Measurements from ENCODE around the gene ATG13.

Gene ATG13

GRCh38 chr11:46609386-46609785, 8.0 kb upstream of the ATG13 start:
- DNase-seq = no peak

- no peak for DNase-seq
Measured at GRCh38 chr11:46611526-46612304, 5.6 kb upstream of the ATG13 start.

DNA sequence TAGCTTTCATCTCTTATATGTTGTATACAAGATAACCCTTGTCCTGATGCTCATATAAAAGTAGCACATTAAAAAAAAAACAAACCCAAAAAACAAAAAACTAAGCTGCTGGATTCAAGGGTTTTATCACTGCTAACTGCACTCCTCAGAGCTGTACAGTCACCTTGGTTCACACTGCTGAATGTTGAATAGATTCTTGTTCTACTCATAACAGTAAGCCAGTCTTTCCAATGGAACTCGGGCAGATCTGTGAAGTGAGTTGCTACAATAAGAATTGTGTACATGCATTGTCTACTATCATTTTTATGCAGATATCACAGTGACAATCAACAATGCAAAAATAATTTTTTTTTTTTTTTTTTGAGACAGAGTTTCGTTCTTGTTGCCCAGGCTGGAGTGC, 5.0 kb upstream of the ATG13 start:
- no peak for DNase-seq

DNA sequence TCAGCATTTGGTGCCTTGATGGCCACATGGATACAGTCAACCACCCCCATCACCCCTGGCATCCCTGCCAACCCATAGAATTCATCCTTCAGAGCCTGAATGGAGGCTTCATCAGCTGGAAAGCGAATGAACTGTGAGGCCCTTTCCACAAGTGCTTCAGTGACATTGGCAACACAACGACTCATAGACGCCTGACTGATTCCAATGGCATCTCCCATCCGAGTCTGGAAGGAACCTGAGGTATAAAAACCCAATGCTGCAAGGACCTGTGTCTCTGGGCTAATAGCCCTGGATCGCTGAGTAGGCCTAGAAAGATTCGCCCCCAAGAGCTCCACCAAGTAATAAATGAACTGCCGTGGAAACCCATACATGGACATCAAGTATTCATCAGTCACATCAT, 1.6 kb upstream of the ATG13 start:
- no peak for DNase-seq

GRCh38 chr11:46616551-46617133, 711 bp upstream of the ATG13 start:
- no peak for DNase-seq

DNA sequence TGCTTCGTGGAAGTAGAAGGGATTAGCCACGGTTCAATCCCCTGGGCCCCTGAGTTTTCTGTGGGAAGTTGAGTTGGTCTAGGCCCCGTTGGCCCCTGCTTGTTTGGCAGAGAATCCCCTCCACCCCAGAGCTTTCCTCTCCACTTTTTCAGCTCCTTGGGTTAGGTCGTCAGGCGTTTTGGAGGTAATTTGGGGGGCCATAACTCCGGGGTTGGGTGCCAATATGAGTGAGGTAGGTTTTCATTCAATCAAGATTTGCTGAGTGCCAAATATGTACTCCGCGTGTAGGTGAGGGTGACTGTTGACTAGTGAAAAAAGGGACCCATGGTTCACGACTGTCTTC, 590 bp downstream of the ATG13 start:
- DNase-seq = no peak

GRCh38 chr11:46618837-46619236, 1.5 kb downstream of the ATG13 start:
- DNase-seq = no peak

DNA sequence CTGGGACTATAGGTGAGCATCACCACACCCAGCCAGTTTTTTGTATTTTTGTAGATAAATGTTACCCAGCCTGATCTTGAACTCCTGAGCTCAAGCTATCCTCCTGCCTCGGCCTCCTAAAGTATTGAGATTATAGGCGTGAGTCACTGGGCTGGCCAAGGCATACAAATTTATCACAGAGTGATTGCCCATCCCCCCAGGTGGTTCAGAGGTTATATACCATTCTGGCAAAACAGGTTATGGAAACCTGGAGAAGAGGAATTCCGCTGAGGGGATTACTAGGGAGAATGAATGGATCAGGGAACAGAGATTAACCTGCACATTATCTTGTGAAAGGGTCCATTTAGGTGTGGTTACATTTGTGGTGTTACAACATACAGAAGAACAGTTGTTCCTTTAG, 8.1 kb downstream of the ATG13 start:
- no peak for DNase-seq

GRCh38 chr11:46628961-46629360, 11.6 kb downstream of the ATG13 start:
- DNase-seq = no peak

DNA sequence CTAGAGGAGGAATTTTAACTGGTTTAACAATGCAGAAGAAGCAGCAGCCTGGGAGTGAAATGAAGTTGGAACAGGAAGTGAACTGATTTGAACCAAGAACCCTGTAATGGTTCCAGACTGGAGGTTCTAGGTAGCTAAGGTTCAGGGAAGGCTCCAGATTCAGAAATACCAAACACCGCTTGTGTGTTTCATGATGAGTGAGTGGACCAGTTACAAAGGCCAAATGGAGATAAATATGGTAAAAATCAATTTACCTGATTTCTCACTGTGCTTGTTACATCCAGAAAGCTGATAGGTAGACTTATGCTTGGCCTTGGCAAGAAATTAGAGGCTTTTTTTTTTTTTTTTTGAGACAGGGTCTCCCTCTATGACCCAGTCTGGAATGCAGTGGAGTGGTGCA, 12.9 kb downstream of the ATG13 start:
- no peak for DNase-seq

DNA sequence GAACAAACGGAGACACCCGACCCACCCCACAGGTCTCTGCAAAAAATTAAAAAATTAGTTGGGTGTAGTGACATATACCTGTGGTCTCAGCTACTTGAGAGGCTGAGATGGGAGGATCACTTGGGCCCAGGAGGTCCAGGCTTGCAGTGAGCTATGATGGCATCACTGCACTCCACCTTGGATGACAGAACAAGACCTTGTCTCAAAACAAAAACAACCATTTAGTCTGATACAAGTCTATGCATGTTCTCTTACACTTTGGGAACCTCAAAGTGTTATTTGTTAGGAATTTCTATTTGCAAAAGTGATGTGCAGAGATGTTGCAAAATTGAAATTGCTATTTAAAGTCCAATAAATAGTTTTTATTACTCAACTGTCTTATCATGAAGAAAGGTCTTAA, 14.3 kb downstream of the ATG13 start:
- no peak for DNase-seq

GRCh38 chr11:46632502-46632901, 15.1 kb downstream of the ATG13 start:
- DNase-seq = no peak

DNA sequence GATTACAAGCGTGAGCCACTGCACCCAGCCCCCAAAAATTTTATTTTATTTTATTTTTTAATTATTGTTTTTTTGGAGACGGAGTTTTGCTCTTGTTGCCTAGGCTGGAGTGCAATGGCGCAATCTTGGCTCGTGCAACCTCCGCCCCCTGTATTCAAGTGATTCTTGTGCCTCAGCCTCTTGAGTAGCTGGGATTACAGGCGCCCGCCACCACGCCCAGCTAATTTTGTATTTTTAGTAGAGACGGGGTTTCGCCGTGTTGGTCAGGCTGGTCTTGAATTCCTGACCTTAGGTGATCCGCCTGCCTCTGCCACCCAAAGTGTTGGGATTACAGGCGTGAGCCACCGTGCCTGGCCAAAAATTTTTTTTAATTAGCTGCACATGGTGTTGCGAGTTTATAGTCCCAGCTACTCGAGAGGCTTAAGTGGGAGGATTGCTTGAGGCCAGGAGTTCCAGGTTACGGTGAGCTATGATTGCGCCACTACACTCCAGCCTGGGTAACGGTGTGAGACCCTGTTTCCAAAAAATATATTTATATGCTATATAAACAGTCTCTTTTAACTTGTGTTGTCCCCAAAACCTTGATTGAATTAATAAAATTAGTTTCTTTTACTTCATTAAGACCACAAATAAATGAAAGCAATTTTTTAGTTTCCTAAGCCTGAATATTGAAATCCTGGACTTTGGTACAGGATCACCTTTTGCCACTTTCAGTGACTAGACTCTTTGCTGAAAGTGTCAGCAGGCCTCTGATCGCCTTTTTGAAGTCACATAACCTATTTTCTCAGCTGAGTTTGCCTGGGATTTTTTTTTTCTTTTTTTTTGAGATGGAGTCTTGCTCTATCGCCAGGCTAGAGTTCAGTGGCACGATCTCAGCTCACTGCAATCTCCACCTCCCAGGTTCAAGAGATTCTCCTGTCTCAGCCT, 16.2 kb downstream of the ATG13 start:
- DNase-seq = no peak

DNA sequence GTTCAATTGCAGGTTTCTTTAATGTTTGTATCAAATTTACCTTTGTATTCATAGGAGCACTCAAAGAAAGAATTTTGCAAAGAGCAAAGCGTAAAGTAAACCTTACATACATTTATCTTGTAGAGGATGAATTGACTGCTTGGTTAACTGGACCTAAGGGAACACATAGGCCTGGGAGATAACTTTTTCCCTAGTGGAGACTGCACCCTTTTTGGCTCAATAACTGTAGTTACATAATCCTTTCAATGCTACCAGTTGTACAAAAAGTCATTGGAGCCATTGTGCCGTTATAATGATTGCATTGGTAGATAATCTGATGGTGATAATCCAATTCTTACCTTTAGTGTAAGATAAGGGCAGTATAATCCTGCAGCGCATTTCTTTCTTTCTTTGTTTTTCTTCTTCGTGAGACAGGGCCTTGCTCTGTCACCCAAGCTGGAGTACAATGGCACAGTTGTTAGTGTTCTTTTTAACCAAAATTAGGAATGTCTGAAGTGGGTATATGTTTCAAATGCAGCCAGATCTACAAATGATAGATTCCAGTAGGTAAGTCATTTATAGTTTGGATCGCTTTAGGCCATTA, 18.3 kb downstream of the ATG13 start:
- no peak for DNase-seq

DNA sequence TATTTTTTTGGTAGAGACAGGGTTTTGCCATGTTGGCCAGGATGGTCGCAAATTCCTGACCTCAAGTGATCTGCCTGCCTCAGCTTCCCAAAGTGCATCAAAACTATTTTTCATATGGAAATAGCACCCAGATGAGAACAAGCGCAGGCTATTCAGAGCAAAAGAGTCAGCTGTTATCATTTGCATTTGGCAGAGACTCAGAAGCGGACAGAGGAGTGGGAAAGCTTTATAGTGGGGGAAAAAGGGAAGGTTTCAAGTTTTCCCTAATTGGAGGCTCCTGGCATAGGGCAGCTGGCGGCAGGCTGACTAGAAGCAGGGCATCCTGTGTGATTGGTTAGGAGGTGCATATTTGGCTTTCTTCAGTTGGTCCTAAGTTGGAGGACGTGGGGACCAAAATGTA, 20.2 kb downstream of the ATG13 start:
- DNase-seq = no peak

- DNase-seq = no peak
Measured at GRCh38 chr11:46639197-46639839, 22.0 kb downstream of the ATG13 start.

DNA sequence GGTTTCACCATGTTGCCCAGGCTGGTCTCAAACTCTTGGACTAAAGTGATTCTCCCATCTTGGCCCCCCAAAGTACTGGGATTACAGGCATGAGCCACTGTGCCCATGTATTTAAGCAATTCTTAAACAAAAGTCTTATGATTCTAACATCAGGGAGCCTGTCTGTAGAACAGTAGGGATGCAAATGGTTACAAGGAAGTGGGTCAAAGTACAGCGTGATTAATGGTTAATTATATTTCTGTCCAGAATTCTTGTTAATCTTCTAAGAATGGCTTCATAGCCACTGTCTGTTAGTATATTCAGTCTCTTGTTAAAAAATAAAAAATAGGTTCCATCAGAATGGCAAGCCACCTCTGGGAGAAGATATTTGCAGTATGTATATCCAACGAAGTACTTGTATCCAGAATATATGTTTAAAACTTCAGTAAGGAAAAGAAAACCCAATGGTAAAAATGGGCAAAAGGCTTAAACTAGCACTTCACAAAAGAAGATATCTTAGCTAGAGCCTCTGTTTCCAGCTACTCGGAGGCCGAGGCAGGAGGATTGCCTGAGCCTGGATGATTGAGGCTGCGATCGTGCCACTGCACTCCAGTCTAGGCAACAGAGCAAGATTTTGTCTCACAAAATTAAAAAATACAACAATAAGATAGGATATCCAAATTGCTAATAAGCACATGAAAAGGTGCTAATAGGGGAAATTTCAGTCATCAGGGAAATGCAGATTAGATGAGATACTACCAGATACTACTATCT, 22.9 kb downstream of the ATG13 start:
- no peak for DNase-seq

- DNase-seq = no peak
Measured at GRCh38 chr11:46641639-46642038, 24.3 kb downstream of the ATG13 start.

DNA sequence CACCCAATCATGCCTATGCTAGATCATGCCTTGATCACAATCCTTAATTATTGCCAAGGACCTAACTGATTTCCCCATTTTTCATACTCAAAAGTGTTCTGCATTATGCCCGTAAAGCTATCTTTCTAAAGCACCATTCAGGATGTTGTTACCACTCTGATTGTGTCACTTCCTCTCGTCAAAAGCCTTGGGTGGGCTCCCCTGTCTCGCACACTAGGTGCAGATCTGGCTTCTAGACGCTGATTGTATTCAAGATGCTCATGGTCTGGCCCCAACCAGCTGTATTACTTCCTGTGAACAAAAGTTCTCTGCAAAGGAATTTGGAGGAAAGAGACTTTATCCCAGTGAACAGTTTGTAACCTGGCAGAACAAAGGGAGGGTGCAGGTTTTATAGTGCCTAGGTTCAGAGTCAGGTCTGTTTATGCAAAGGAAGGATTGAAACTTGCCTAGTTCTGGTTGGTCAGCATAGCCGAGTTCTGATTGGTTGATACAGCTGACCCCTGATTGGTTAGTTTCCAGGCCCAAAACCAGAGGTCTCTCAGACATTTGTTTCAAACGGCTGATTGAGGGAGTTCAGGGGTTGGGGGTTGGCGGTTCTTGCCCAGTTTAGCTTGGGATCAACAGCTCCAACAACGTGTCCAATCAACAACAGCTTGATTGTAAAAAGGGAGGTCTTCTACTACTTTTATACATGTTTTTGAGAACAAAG, 25.4 kb downstream of the ATG13 start:
- no peak for DNase-seq

DNA sequence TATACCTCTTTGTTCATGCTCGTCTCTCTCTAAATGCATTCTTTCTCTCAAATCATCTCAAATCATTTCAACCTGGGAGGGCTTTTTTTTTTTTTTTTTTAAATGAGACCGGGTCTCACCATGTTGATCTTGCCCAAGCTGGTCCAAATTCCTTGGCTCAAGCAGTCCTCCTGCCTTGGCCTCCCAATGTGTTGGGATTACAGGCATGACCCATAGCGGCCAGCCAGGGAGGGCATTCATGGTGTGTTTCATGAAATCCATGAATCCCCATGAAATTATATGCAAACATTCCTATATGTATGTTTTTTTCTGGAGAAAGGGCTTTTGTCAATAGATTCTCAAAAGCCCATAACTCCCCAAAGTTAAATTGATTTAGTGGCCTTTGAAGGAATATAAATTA, 26.2 kb downstream of the ATG13 start:
- DNase-seq = no peak

DNA sequence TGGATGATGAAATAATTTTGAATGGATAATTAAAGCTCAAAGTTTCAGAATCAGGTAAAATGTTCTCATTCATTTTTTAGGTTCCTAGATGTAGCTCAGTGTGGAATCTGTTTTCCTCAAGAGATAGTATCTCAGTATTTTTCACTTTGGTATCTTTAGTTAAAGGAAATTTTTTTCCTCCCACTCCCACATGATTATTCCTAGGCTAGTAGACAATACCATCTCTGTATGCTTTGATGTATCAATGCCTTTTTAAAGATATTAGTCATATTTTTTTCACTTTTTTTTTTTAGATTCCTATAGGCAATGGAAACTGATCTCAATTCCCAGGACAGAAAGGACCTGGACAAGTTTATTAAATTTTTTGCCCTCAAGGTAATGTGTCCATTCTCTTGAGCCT, 26.6 kb downstream of the ATG13 start:
- no peak for DNase-seq
